Common myeloid progenitor, CD34-positive (primary cell): ENCODE data around the gene SLC6A11.
A peak's percentile ranks its signal among the peaks of the same experiment; 100 is the strongest.

Experiments used
- CTCF ChIA-PET: fragments of 350-600 bp; sonication (Branson Sonifier 250); formaldehyde crosslinking; loops from one replicate; lab custom pipeline; 2021; ENCODE audit warnings: antibody characterized with exemption; lab: Charles Lee
- POLR2A ChIA-PET: fragments of 350-600 bp; sonication (Branson Sonifier 250); formaldehyde crosslinking; loops from one replicate; lab custom pipeline; 2021; ENCODE audit warnings: antibody characterized with exemption; lab: Charles Lee
- DNase-seq, 3 donors: peaks; one replicate each; pipeline versions ENCODE4 v3.0.0 to v3.0.0-alpha.2; 2013
- H3K27ac ChIP-seq, 2 experiments: 1 replicate in 1 of 2; 2 replicates in 1 of 2; pipeline ENCODE4 v1.7.0; 2013; ENCODE audit warnings: inconsistent platforms in 2 of 2, low read length in 2 of 2, mild to moderate bottlenecking in 2 of 2, low read depth in 1 of 2, moderate library complexity in 1 of 2; ENCODE audit not compliant: severe bottlenecking in 2 of 2, insufficient read depth in 1 of 2, poor library complexity in 1 of 2
- H3K27me3 ChIP-seq, 5 experiments: replicated peaks in 2 of 5; 1 replicate in 3 of 5; 2 replicates in 2 of 5; pipeline versions ENCODE4 v1.6.1 to v1.7.0; 2013; ENCODE audit warnings: low read length in 4 of 5, mild to moderate bottlenecking in 2 of 5, moderate library complexity in 2 of 5, inconsistent platforms in 1 of 5; ENCODE audit not compliant: insufficient read depth in 5 of 5, control insufficient read depth in 4 of 5
- H3K36me3 ChIP-seq, 4 experiments: 1 replicate in 2 of 4; 2 replicates in 2 of 4; pipeline versions ENCODE4 v1.6.1 to v1.7.0; 2013; ENCODE audit warnings: low read length in 3 of 4, control low read depth in 1 of 4, mild to moderate bottlenecking in 1 of 4; ENCODE audit not compliant: control insufficient read depth in 4 of 4, insufficient read depth in 4 of 4
- H3K4me1 ChIP-seq, 4 experiments: 1 replicate in 3 of 4; 2 replicates in 1 of 4; pipeline versions ENCODE4 v1.6.1 to v1.7.1; 2013; ENCODE audit warnings: low read length in 3 of 4, mild to moderate bottlenecking in 3 of 4, control low read depth in 1 of 4, inconsistent platforms in 1 of 4, moderate library complexity in 1 of 4; ENCODE audit not compliant: control insufficient read depth in 4 of 4, insufficient read depth in 4 of 4; ENCODE audit errors: control extremely low read depth in 1 of 4
- H3K4me3 ChIP-seq, 7 experiments: 1 replicate in 4 of 7; 2 replicates in 3 of 7; pipeline versions ENCODE4 v1.5.1 to v1.7.0; 2013; ENCODE audit warnings: mild to moderate bottlenecking in 7 of 7, low read length in 6 of 7, moderate library complexity in 6 of 7, inconsistent platforms in 2 of 7, low read depth in 2 of 7, control low read depth in 1 of 7; ENCODE audit not compliant: insufficient read depth in 4 of 7, control insufficient read depth in 1 of 7; ENCODE audit errors: extremely low read depth in 1 of 7
- H3K9me3 ChIP-seq, 5 experiments: 1 replicate in 4 of 5; 2 replicates in 1 of 5; pipeline versions ENCODE4 v1.6.1 to v1.7.1; 2013; ENCODE audit warnings: low read length in 4 of 5, mild to moderate bottlenecking in 2 of 5, inconsistent platforms in 1 of 5, low read depth in 1 of 5, moderate library complexity in 1 of 5; ENCODE audit not compliant: control insufficient read depth in 4 of 5, insufficient read depth in 2 of 5; ENCODE audit errors: control extremely low read depth in 1 of 5
- WGBS: methylation state at CpG from one replicate; pipeline ENCODE4 v1.1.5; 2013; ENCODE audit not compliant: insufficient coverage; 5-methylcytosine and 5-hydroxymethylcytosine counted together

Gene SLC6A11

GRCh38 chr3:10817506-10817905 lies 1.5 kb downstream of the SLC6A11 start:
- Histone ChIP-seq H3K4me1 (peaks cover 0 to 10% (median 4%) of the 10 kb centered on the region in 4 experiments), H3K9me3 (peaks cover 0 to 2% (median 0%) of the 10 kb centered on the region in 5 experiments), H3K27me3 (peaks cover 18 to 58% (median 32%) of the 10 kb centered on the region in 5 experiments), H3K4me3 (no peak overlapping the region), H3K27ac (no peak overlapping the region), H3K36me3 (no peaks in the 10 kb centered on the region)
- WGBS = 56% methylated on average over 10 of the region's 11 CpGs
- CTCF ChIA-PET = interaction anchor here (1.3 kb wide), 1 partner anchor 17 kb away, joined by 3 read pairs; no protein-coding TSS in a partner anchor
- DNase-seq = no peak
- POLR2A ChIA-PET = no interaction called here

- H3K4me3 ChIP-seq = no peak overlapping the region
- CTCF ChIA-PET = no interaction called here
- H3K27ac ChIP-seq = no peak overlapping the region
- POLR2A ChIA-PET = no interaction called here
- DNase-seq = no peak
- H3K9me3 ChIP-seq = peaks cover 0 to 8% (median 0%) of the 10 kb centered on the region in 5 experiments
- H3K4me1 ChIP-seq = no peaks in the 10 kb centered on the region
- no CpG with 5 or more reads among the region's 5 CpGs for WGBS
- no peaks in the 10 kb centered on the region for H3K36me3 ChIP-seq
- H3K27me3 ChIP-seq = peaks cover 4 to 28% (median 14%) of the 10 kb centered on the region in 5 experiments
Observed at GRCh38 chr3:10822055-10822454, 6.0 kb downstream of the SLC6A11 start.

- H3K9me3 ChIP-seq = peaks cover 0 to 8% (median 0%) of the 10 kb centered on the region in 5 experiments
- no peak for DNase-seq
- CTCF ChIA-PET = no interaction called here
- no peak overlapping the region for H3K27ac ChIP-seq
- H3K27me3 ChIP-seq = peaks cover 0 to 19% (median 14%) of the 10 kb centered on the region in 5 experiments
- WGBS = 100% methylated on average over 2 of the region's 5 CpGs
- no peak overlapping the region for H3K4me3 ChIP-seq
- POLR2A ChIA-PET = no interaction called here
- H3K4me1 ChIP-seq = no peaks in the 10 kb centered on the region
- no peaks in the 10 kb centered on the region for H3K36me3 ChIP-seq
Observed at GRCh38 chr3:10822708-10823515, 6.9 kb downstream of the SLC6A11 start.

- DNase-seq = no peak
Observed at GRCh38 chr3:10823516-10823818, 7.4 kb downstream of the SLC6A11 start.

DNA sequence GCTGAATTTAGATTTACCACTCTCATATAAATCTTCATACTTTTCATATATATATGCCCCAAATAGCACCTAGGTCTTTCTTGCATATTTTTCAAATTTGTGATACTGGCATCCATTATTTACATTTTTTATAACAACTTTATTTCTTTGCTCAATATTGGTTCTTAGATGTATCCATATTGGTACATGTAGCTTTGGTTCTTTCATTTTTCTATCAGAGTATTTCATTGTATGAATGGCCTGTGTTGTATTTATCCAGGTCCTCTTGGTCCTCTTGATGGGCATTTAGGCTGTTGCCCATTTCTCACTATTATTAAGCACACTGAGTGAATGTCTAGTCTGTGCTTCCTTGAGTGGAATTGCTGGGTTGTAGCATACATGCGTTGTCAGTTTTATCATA lies 8.4 kb downstream of the SLC6A11 start:
- Histone ChIP-seq H3K4me1 (no peaks in the 10 kb centered on the region), H3K9me3 (peaks cover 0 to 8% (median 0%) of the 10 kb centered on the region in 5 experiments), H3K36me3 (no peaks in the 10 kb centered on the region), H3K27me3 (peaks cover 0 to 14% (median 5%) of the 10 kb centered on the region in 5 experiments), H3K27ac (no peak overlapping the region), H3K4me3 (no peak overlapping the region)
- POLR2A ChIA-PET = no interaction called here
- no CpG with 5 or more reads among the region's 1 CpG for WGBS
- no peak for DNase-seq
- CTCF ChIA-PET = no interaction called here

More at GRCh38 chr3:10823516-10823818, 7.4 kb downstream of the SLC6A11 start:
- Histone ChIP-seq H3K9me3 (peaks cover 0 to 8% (median 0%) of the 10 kb centered on the region in 5 experiments), H3K27me3 (peaks cover 0 to 16% (median 11%) of the 10 kb centered on the region in 5 experiments), H3K27ac (no peak overlapping the region), H3K4me1 (no peaks in the 10 kb centered on the region), H3K4me3 (no peak overlapping the region), H3K36me3 (no peaks in the 10 kb centered on the region)
- ChIA-PET CTCF (no interaction called here), POLR2A (no interaction called here)
- WGBS = 100% methylated on average over 2 of the region's 2 CpGs

DNA sequence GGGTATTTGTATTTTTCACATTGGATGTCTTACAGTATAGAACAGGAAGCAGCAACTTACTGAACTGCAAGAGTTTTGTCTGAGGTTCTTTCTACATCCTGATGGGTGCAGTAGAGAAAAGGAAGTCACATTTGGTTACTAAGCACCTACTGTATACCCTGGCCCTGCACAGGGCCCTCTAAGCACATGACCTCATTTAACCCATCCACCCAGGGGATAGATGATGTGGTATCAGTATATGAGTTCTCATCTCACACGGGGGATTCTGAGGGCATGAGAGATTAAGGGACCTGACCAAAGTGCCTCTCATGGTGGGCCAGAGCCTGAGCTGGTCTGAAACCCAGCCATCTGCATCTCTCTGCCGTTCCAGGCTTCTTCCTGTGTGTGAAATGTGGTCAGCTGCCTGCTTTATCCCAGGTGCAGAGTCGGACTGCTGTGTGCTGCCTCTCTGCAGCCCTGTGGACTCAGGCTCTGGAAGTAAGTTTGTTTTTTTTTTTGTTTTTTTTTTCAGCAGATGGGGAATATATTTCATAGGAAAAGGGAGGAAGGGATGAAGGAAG lies 17.9 kb downstream of the SLC6A11 start:
- ChIA-PET POLR2A (no interaction called here), CTCF (interaction anchor here (1.2 kb wide), 2 partner anchors 17 to 48 kb away, joined by 3 read pairs; no protein-coding TSS in a partner anchor)
- WGBS = 0% methylated on average over 1 of the region's 3 CpGs

GRCh38 chr3:10834951-10835350 lies 18.9 kb downstream of the SLC6A11 start:
- WGBS = 95% methylated on average over 5 of the region's 10 CpGs
- POLR2A ChIA-PET = no interaction called here
- Histone ChIP-seq H3K4me1 (peaks cover 0 to 9% (median 8%) of the 10 kb centered on the region in 4 experiments), H3K27me3 (peaks cover 0 to 2% (median 0%) of the 10 kb centered on the region in 5 experiments), H3K36me3 (no peaks in the 10 kb centered on the region), H3K27ac (no peak overlapping the region), H3K4me3 (no peak overlapping the region), H3K9me3 (no peaks in the 10 kb centered on the region)
- CTCF ChIA-PET = interaction anchor here (1.2 to 1.8 kb wide), 4 partner anchors 10 to 225 kb away, joined by 3 to 12 read pairs (median 3); no protein-coding TSS in a partner anchor
- DNase-seq = no peak

More for the DNA sequence above, 17.9 kb downstream of the SLC6A11 start:
- no peaks in the 10 kb centered on the region for H3K27me3 ChIP-seq
- peaks cover 0 to 9% (median 8%) of the 10 kb centered on the region in 4 experiments for H3K4me1 ChIP-seq
- H3K4me3 ChIP-seq = no peak overlapping the region
- no peak overlapping the region for H3K27ac ChIP-seq
- no peaks in the 10 kb centered on the region for H3K36me3 ChIP-seq
- peak; percentile 4 to 54 (median 47) for DNase-seq
- H3K9me3 ChIP-seq = no peaks in the 10 kb centered on the region
